ENCODE data around the gene ILF2.
"Not testable (repeated sequence)": the region's sequence is repeated elsewhere in the genome, so short reads cannot be mapped to it uniquely, and the experiment has no call there.

The ILF2 gene

GRCh38 chr1:153678519-153679336 lies 7.9 kb upstream of the ILF2 start, which contains the start of gene NPR1:
Gene NPR1 (plus strand): TSS chr1:153678688. CDS start chr1:153679109, 421 bp downstream.
- DNase-seq = no peak

- DNase-seq = peak; percentile 63
Observed at GRCh38 chr1:153677718-153678518, 7.1 kb upstream of the ILF2 start.

- DNase-seq = no peak
Observed at GRCh38 chr1:153673511-153673910, 2.7 kb upstream of the ILF2 start.

- DNase-seq = peak; percentile 68
Observed at GRCh38 chr1:153671628-153672353, 998 bp upstream of the ILF2 start.

- no peak for DNase-seq
Observed at GRCh38 chr1:153670257-153670858, 435 bp downstream of the ILF2 start.

- no peak for DNase-seq
Observed at GRCh38 chr1:153669606-153670005, 1.2 kb downstream of the ILF2 start.

- DNase-seq = not testable (repeated sequence)
Observed at GRCh38 chr1:153668672-153669071, 2.1 kb downstream of the ILF2 start.

- DNase-seq = no peak
Observed at GRCh38 chr1:153667439-153667838, 3.4 kb downstream of the ILF2 start.

- DNase-seq = no peak
Observed at GRCh38 chr1:153663211-153663610, 7.6 kb downstream of the ILF2 start.

GRCh38 chr1:153662269-153662668 lies 8.5 kb downstream of the ILF2 start:
- DNase-seq = no peak

- DNase-seq = no peak
Observed at GRCh38 chr1:153661111-153661708, 9.6 kb downstream of the ILF2 start.

- DNase-seq = no peak
Observed at GRCh38 chr1:153659656-153660055, 11.1 kb downstream of the ILF2 start.

GRCh38 chr1:153659175-153659534 lies 11.6 kb downstream of the ILF2 start:
- no peak for DNase-seq

- peak; percentile 91 for DNase-seq
Observed at GRCh38 chr1:153658400-153659174, 12.2 kb downstream of the ILF2 start, which contains the start of gene SNAPIN. Gene SNAPIN (plus strand): TSS chr1:153658703. CDS start chr1:153658744, 41 bp downstream.

GRCh38 chr1:153655333-153655732 lies 15.5 kb downstream of the ILF2 start:
- no peak for DNase-seq

GRCh38 chr1:153652805-153653500 lies 17.8 kb downstream of the ILF2 start:
- no peak for DNase-seq

GRCh38 chr1:153651771-153652170 lies 19.0 kb downstream of the ILF2 start:
- DNase-seq = no peak

- no peak for DNase-seq
Observed at GRCh38 chr1:153649863-153650235, 20.9 kb downstream of the ILF2 start.

GRCh38 chr1:153649137-153649862 lies 21.5 kb downstream of the ILF2 start:
- peak; percentile 26 for DNase-seq

- no peak for DNase-seq
Observed at GRCh38 chr1:153648000-153648643, 22.7 kb downstream of the ILF2 start.
